ENCODE measurements around the gene KRTAP29-1. TPM values are rescaled to one million over a fixed set of nuclear protein-coding genes. Genes with fewer than 3 reads are reported as not detected.

The KRTAP29-1 gene
- total RNA-seq, 1 experiment from 2014 or later: not detected

DNA sequence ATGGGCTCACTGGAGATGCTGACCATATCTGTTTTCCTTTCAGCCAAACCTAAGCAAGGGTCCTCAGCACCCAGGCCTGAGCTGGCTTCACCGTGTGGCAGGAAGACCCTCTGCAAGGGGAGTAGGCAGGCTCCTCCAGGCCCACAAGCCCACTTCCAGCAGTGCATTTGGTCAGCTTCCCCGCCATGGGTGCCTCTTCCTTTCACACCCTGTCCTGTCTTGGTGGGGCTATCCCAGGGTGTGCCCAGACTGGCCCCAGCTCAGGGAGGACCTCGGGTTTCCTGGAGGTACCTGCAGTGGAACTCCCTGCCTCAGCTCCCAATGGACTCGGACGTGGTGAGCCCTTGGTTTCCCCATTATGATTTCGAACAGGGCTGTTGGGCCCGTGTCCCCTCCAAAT lies 25.6 kb upstream of the KRTAP29-1 start:
- no peak for DNase-seq (ENCODE audit: low read depth)

GRCh38 chr17:41327411-41328120 lies 24.9 kb upstream of the KRTAP29-1 start:
- DNase-seq (ENCODE audit: low read depth): no peak

- DNase-seq (ENCODE audit: low read depth): no peak
Measured at GRCh38 chr17:41326173-41327145, 23.8 kb upstream of the KRTAP29-1 start.

DNA sequence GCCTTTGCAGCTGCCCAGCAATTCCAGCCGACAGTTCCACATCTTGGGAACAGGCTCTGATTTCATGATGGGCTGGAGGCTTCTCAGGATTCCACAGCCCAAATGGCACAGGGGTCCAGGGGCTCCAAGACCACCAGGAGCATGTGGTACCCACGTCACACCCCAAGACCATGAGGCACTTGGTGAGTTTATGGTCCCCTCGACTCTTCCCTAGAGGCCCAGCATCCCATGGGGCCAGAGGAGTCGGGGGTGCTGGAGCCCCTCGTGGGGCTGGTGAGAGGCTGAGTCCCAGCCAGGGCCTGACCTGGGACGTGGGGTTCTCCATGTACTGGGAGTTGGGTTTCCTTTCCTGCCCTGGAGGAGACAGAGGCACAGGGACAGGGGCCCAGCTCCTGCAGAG lies 23.0 kb upstream of the KRTAP29-1 start:
- DNase-seq (ENCODE audit: low read depth): no peak

DNA sequence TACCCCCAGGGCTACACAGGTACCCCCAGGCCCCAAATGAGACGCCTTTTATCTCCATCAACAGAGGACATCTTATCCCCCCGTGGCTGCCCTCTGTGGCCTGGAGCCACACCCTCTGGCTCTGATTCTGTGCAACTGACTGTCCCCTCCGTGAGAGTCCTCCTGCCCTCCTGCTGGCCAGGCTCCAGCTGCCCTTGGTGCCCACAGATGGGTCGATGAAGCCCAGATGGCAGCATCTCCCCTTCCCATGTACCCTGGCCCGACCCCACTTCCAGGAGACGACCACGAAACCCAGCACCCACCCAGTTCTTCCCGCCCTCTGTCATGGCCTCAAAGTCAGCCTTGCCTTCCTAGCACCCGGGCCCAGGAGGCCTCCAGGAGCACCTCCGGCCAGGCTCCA lies 22.5 kb upstream of the KRTAP29-1 start:
- DNase-seq (ENCODE audit: low read depth): no peak

- peak; percentile 26 for DNase-seq (ENCODE audit: low read depth)
Measured at GRCh38 chr17:41324180-41325075, 21.8 kb upstream of the KRTAP29-1 start.

- no peak for DNase-seq (ENCODE audit: low read depth)
Measured at GRCh38 chr17:41322903-41323895, 20.5 kb upstream of the KRTAP29-1 start.

DNA sequence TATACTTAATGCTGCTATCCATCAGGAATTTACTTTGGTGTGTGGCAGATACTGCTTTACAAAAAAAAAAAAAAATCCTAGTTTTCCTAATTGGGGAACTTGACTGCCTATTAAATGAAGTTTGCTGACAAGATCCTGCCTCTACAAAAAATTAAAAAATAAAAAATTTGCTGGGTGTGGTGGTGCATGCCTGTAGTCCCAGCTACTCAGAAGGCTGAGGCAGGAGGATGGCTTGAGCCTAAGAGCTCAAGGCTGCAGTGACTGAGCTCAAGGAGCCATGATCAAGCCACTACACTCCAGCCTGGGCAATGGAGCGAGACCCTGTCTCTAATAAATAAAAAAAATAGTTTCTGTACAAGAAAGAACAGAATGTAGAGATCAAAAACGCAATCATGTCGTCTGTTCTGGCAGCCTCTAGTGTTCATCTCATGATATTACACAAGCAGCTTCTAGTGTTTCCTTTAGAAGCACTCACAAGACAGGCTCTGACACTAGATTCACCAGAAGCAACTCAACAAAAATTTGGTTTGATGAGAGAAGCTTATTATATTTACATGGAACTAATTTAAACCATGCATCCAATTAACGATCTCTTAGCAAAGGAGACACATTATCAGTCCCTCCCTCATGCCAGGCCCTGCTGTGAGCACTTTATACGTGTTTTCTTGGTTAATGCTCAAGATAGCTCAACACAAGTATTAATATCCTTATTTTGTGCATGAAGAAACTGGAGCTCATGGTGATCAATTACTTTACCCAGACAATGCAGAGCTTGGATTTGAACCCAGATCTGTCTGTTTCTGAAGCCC lies 19.6 kb upstream of the KRTAP29-1 start:
- peak; percentile 68 for DNase-seq (ENCODE audit: low read depth)

GRCh38 chr17:41318231-41318630 lies 15.6 kb upstream of the KRTAP29-1 start:
- no peak for DNase-seq (ENCODE audit: low read depth)

GRCh38 chr17:41315814-41316445 lies 13.3 kb upstream of the KRTAP29-1 start:
- no peak for DNase-seq (ENCODE audit: low read depth)

- DNase-seq (ENCODE audit: low read depth): no peak
Measured at GRCh38 chr17:41315204-41315794, 12.6 kb upstream of the KRTAP29-1 start, which contains the start of gene KRTAP17-1. KRTAP17-1 (minus strand) TSS chr17:41315710; CDS start chr17:41315650, 60 bp downstream.

GRCh38 chr17:41311111-41311510 lies 8.5 kb upstream of the KRTAP29-1 start:
- no peak for DNase-seq (ENCODE audit: low read depth)

DNA sequence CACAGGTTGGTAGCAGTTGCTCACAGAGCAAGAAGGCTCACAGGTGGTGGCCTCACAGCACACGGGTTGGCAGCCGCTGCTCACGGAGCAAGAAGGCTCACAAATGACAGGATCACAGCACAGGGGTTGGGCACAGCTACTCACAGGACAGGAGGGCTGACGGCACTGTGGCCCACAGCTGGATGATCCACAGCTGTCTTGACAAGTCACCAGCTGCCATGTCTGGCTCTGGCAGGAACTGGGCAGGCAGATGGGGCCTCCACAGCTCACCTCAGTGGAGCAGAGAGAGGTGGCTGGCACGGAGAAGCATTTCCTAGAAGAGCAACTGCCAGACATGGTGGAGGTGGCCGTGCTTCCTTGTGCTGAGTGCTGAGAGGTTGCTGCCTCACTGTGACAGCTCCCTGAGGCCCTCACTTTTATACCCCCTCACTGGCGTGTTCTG lies 6.3 kb upstream of the KRTAP29-1 start, which contains the start of gene KRTAP16-1:
Gene KRTAP16-1, minus strand, starts transcription at position 392 of the 442 bp plus-strand sequence. Its CDS starts 56 bp downstream, at position 336.
- DNase-seq (ENCODE audit: low read depth): no peak

GRCh38 chr17:41308251-41308917 lies 5.7 kb upstream of the KRTAP29-1 start:
- peak; percentile 58 for DNase-seq (ENCODE audit: low read depth)

DNA sequence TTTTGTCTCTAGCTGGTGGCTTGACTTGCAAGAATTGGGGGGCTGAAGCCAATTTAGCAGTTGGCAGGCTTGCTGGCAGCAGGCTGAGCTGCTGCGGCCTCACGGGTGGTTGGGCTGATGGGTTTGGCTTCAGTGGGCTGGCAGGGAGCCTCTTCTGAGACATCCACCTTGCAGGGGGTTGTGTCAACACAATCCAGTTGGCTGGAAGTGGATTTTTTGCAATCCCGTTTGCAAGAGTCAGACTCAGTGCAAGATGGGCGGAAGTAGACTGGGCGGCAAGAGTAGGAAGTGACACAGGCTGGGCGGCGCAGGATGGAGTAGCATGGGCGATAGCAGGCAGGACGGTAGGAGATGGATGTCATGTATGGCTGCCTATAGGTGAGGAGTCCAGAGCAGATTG lies 5.0 kb upstream of the KRTAP29-1 start:
- DNase-seq (ENCODE audit: low read depth): peak; percentile 52

DNA sequence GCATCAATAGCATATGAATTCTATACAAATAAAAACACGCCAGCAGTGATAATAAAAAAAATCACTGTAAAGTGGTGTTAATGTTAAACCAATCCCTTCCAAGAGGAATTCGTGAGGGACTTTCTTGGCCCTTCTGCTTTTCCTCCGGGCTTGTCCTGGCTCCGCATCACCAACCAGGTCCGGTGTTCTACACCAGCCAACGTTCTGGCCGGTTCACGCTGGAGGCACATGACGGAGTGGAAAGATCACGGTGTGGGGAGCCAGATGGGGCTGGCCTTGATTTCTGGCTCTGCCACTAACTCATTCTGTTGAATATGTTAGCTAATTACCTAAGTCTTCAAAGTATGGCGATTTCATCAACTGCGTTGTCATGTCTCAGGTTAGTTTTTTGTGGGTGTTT lies 1.4 kb upstream of the KRTAP29-1 start:
- no peak for DNase-seq (ENCODE audit: low read depth)

DNA sequence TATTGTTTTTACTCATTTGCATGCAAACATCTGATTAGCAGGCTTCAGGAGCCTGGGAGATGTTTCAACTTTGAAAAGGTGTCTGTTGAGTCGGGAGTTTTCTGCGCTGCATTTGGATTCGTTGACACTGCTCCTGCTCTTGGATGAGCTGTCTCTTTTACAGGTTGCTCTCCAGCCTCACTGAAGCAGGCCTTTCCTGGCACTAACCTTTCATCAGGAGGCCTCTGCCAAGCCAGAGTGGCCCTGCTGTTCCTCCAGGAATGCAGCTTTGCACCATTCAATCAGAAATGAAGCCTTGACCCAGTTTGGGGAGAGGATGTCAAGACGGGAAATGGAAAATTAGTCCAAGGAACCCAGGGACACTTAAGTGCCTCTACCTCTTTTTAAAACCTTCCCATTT lies 330 bp upstream of the KRTAP29-1 start:
- DNase-seq (ENCODE audit: low read depth): no peak

Data from RPMI7951 (cell line).